ENCODE measurements around the gene MED25.

DNA sequence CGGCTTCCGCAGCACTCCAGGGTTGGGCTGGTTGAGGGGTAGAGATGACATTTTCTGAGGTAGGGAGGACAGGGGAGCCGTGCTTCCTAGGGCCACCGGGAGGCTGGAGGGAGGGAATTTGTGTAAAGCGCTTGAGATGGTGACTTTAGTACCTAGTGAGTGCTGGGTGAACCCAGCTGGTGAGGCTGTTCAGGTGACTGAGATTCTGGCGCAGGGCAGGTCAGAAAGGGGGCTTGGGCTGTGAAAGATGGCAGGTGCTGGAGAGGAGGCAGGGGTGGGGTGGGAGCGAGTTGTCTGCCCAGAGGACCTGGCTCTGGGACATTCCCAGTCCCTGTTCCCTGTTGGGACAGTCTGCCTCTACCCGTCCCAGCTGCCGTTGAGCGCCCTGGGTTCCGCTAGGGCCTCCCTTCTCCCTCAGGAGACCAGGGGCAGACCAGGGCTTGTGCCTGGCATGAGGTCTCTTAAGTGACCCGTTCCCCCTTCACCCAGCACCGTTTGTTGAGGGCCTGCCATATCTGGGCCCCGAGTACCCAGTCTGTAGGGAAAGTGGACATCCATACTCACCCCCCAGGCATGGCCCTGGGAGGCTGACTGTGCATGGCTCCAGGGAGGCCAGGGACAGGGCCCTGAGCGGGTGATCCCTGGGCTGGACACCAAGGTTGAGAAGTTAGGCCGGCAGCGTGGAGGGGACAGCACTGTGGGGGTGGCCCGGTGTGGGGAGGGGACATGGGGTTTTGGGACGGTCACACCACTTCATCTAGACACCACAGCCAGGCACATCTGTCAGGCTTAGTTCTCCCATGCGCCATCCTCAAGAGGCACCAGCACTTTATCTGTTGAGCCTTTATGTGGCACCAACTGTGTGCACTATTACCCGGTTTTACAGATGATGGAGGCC is 37.8 kb downstream of the MED25 start:
- TF ChIP-seq CTCF (conservative IDR thresholded peaks at IDR 0.05 in 1 of 2, IDR thresholded peaks at IDR 0.05 in 1 of 2; ENCODE audit: low read depth in 1 of 2, low read length in 2 of 2) = no peak
- TF ChIP-seq EZH2 (IDR thresholded peaks at IDR 0.05; ENCODE audit: low read length, missing control alignments) = no peak

Measured in fibroblast of lung (primary cell).